Gastroesophageal sphincter (tissue), 3 donors: ENCODE results near the gene SLC44A4.

Experiments used
- POLR2A ChIP-seq, 2 donors: fragments of 450-650 bp; IDR thresholded peaks; one replicate each; pipeline ENCODE4 v1.6.1; 2017; ENCODE audit warnings: antibody characterized with exemption in 2 of 2, mild to moderate bottlenecking in 2 of 2, moderate library complexity in 1 of 2
- POLR2AphosphoS5 ChIP-seq: sonication (generic); formaldehyde crosslinking; IDR thresholded peaks from one replicate; pipeline ENCODE4 v1.6.1; 2017; ENCODE audit warnings: antibody characterized with exemption
- TF ChIP-seq, protein P1 (sequence below), 4 experiments: fragments of 200-600 bp in 2 of 4; fragments of 450-650 bp in 2 of 4; sonication (generic) in 1 of 4; IDR thresholded peaks; one replicate each; pipeline ENCODE4 v1.5.1; 2017 to 2019; ENCODE audit warnings: antibody characterized with exemption in 4 of 4, mild to moderate bottlenecking in 2 of 4, moderate library complexity in 2 of 4

DNA sequence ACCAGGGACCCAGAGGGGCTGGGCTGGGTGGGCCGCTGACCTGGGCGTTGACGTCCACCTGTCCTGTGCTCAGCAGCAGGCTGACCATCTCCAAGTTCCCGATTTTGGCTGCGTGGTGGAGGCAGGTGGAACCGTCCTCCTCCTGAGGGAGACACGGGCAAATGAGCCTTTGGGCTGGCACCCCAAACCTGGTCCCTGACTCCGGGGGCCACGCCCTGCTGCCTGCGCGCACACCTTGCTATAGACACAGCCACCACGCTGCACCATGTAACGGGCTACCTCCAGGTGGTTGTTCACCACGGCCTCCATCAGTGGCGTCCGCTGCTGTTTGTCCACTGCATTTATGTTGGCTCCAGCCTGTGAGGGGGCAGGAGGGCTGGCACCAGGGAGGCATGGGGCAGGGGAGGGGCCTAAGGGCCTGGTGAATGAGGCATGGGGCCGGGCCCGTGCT lies 7.8 kb upstream of the SLC44A4 start:
- TF ChIP-seq, protein P1, sequence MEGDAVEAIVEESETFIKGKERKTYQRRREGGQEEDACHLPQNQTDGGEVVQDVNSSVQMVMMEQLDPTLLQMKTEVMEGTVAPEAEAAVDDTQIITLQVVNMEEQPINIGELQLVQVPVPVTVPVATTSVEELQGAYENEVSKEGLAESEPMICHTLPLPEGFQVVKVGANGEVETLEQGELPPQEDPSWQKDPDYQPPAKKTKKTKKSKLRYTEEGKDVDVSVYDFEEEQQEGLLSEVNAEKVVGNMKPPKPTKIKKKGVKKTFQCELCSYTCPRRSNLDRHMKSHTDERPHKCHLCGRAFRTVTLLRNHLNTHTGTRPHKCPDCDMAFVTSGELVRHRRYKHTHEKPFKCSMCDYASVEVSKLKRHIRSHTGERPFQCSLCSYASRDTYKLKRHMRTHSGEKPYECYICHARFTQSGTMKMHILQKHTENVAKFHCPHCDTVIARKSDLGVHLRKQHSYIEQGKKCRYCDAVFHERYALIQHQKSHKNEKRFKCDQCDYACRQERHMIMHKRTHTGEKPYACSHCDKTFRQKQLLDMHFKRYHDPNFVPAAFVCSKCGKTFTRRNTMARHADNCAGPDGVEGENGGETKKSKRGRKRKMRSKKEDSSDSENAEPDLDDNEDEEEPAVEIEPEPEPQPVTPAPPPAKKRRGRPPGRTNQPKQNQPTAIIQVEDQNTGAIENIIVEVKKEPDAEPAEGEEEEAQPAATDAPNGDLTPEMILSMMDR (IDR thresholded peaks at IDR 0.05) = no peak
- no peak for TF ChIP-seq POLR2AphosphoS5
- TF ChIP-seq POLR2A (IDR thresholded peaks at IDR 0.05) = no peak
